Activated T-cell treated with anti-CD3 and anti-CD28 coated beads for 24 hours (primary cell): ENCODE measurements around the gene RAPGEF1.

Source experiments
- DNase-seq: peaks from one replicate; pipeline ENCODE4 v3.0.0-alpha.2; 2020; ENCODE audit warnings: low read depth

RAPGEF1 gene

DNA sequence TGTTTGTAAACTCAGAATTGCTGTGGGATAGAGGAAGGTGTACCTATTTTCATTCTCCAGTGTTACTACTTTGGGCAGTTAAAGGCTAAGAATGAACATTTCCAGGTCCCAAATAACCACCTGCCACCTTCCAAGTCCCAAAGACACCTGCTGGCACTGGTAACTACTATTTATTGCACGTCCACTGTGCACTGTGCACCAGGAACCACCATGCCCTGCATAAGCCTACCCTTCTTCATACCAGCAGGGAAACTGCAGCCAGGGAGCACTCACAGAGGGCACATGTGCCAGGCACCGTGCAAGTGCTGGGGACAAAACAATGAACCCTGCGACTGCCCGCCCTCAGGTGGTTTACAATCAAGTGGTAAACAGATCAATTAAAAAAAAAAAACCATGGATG is 34.9 kb downstream of the RAPGEF1 start:
- no peak for DNase-seq

DNA sequence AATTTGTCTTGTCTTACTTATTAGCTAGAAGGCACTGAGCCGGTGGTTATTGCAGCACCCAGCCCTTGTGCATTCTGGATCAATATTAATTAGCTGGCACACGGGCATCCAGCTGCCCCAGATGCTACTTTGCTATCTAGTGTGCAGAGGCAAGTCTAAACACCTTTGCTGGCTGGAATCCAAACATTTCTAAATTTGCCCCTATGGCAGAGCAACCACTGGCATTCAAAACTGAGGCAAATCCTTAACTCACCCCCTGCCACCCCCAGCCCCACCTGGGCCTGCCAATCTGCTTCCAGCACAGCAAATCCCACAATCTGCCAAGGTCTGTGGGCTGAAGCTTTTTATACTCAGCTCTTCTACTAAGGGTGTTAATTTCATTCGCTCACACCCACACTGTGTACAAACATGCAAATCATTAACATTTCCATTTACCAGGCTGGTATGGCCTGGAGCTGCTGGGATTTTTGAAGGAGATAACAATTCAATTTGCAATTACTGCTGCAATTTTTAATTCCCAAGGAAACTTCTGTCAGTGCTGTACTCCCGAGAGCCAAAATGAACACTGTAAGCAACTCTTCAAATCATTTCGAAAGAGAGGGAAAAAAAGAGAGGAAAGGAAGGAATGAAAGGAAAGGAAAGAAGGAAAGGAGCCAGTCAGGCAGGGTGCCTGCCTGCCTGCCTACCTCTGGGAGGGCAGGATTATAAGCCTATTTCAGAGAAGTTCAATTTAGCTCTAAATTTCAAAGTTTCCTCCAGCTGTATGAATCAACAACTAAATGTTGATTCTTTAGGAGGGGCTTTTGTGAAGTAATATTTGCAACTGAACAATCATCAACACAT is 35.5 kb downstream of the RAPGEF1 start:
- no peak for DNase-seq

DNA sequence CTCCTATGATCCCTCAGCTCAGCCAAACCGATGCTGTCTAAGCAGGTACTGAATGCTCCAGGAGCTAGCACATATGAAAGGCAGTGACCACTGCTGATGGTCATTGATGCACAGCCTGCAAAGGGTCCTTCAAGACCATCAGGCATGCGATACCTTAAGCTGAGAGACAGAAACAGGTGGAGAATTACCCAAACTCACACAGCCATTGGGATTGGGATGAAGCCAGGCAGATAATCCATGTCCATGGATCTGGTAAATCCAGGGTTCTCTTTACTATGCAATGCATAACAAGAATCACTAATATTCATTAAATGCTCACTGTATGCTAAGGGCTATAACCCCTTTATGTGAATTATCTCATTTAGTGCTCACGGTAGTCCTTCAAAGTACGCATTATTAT is 36.2 kb downstream of the RAPGEF1 start:
- DNase-seq, result no peak

DNA sequence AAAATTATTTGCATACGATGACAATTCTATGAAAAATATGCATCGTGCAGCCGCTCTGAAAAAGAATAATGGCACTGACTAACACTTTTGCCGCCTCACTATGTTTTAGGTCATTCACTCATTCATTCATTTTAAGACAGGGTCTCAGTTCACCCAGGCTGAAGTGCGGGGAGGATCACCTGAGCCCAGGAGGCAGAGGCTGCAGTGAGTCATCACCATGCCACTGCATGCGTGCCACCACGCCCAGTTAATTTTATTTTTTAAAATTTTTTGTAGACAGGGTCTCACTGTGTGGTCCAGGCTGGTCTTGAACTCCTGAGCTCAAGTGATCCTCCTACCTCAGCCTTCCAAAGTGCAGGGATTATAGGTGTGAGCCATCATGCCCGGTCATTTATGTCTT is 37.0 kb downstream of the RAPGEF1 start:
- no peak for DNase-seq

DNA sequence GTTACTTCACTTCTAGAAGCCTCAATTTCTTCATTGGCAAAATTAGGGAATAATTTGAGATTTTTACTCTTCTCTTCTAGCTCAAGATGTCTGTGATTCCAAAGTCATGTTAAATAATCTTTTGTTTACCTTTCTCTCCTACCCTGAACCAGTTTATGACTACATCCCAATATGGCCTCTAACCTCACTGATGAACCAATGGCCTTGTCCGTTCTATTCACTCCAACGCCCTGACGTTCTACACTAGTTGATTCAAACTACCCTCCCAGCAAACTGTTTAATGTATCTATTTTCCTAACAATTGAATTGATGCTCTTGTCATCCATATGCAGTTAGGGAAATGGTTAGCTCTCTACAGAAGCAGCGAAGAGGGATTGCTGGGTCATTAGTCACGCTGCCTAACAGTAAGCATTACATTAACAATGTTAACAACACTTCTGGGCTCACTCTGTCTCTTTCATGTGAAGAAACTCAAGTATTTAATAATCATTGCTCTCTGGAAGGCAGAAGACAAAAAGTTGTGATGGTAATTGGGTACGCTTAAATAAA is 38.0 kb downstream of the RAPGEF1 start:
- DNase-seq, result no peak

DNA sequence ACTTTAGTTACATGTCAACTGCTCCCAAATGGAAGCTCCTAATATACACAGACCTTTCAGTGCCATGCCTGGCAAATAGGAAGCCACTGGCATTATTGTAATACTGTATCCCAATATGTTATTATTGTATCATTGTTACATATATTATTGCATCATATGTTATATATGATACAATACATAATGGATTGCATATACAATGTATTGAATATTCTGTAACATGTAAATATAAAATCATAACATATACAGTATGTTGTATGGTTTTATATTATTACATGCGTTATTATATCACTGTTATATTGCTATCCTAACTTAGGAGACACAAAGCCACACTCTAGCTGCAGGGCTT is 38.5 kb downstream of the RAPGEF1 start:
- no peak for DNase-seq

DNA sequence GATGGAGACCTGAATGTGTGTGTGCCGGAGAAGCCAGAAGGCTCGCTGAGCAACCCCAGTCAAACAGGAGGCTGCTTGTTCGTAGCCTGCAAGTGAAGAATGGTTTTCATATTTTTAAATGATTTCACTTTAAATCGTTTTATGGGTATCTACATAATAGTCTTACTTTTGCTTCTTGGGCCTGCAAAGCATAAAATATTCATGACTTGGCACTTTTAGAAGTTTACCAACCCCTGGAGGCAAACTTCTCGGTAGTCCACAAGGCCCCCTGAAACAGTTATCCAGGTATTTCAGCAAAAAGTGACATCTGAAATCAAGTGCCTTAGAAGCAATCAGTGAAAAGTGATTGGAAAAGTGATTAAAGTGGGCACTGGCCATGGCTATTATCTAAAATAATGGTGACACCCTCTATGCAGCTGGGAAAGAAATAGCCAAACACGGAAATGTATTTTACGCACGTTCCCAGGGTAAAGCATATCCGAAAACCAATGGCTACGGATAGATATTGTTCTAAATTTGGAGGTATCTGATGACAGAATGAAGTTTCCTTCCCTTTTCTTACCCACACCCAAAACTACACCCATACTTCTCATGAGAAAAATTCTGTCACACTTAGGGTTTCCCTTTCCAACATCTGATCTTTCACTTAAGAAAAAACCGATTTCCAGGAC is 39.0 kb downstream of the RAPGEF1 start:
- no peak for DNase-seq

DNA sequence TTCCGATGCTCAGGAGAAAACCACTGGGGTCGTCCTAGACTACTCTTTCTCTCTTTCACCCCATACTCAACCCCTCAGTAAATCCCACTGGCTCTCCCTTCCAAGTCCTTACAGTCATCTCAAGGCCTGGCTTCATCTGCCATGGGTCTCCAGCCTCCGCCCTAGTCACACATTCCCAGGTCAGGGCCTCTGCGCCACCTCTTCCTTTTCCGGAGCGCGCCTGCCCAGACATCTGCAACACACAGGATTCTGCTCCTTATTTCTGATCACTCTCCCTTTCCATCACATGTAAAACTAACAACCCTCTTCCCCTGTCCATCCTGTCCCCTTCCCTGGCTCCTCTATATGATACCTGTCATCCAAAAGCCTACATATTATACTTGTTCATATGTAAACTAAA is 39.8 kb downstream of the RAPGEF1 start:
- no peak for DNase-seq

DNA sequence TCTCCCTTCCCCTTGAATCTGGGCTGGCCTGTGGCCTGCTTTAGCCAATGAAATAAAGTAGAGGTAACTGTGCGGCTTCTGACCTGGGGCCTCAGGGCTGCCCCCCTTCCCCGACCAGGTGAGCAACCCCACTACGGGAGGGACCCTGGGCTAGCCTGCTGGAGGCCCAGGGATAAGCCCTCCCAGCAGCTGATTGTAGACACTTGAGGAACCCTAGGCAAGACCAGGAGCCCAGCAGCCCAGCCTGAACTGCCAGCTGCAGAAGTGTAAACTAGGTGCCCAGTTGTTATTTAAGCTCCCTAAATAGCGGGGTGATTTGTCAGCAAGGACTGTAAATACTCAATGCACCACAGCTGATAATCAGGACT is 41.3 kb downstream of the RAPGEF1 start:
- DNase-seq, result no peak

DNA sequence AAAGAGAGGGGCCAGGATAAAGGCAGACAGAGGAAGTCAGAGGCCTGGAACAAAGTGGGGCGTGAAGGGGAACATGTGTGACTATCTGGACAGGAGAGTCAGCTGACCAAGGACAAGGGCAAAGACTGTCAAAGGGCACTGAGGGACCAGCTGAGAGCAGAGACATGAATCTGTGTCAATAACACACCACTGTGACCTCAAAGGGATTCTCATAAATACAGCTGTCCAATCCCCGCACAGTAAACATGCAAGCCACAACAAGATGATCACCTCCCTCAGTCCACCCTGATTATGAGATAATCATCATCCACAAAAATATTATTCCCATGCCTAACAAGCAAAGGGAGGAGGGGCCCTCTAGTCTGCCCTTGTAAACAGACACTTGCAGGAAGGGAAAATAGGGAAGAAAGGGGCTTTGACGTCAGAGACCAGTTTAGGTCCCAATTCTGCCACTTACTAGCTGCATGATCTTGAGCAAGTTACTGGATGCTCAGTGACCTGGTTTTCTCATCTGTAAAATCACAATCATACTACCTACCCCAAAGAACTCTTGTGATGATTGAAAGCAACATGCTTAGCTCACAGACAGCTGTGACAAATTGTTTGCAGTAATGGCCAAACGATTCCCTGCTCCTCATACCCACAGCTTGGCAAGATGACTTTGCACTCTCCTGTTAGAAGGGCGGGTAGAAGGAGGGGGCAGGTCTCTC is 41.8 kb downstream of the RAPGEF1 start:
- no peak for DNase-seq

DNA sequence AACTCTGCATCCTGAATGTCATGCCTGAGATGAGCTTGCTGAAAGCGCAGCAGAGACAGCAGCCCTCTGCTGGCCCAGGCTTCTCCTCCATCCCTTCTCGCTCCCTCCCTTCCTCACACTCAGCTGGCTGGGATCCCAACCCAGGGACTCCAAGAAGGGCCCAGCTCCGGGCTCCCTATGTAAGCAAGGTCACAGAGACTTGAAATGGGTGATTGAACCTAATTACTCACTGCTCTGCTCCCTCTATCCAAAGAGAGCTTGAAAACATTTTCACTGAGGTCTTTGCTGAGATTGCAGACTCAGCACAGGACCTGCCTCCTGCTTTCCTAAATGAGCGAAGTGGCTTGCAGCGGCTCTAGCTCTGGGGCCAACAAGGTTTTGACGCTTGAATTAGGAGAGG is 42.8 kb downstream of the RAPGEF1 start:
- DNase-seq, result no peak

DNA sequence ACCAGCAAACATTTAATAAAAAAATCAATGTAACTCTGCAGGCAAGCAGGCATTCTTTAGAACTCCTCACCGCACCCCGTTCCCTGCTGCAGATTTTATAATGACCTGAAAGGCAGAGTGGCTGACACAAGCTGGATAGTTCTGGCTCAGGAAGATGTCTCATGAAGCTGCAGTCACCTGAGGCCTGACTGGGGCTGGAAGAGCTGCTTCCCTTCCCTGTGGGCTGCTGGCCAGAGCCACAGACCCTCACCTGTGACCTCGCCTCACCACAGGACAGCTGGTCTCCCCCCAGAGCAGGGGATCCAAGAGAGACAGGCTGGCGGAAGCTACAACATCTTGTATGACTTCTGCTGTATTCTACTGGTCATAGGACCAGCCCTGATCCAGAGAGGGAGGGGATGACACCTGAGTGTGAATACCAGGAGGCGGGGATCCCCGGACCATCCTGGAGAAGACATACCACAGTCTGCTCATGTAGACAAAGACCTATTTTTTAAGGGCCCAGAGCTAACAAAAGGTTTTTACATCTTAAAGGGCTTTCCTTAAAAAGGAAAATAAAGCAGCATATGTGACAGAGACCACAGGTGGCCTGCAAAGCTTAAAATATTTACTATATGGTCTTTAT is 43.9 kb downstream of the RAPGEF1 start:
- DNase-seq, result no peak

DNA sequence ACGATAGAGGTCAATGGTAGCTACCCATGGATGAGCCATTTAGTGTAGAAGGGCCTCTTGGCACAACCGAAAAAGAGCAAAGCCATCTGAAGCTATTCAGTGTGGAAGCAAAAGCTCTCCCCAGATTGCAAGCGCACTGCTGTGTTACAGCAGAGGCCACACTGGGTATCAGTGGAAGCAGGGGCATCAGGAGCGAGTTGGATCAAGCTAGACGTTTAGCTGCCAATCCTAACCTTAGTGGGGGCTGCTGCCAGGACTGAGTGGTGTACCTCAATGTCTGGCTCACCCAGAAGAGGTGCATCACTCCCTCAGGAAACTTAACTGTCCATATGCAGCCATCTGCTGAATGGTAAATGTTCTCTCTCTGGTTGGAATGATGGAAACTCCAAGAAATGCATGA is 44.5 kb downstream of the RAPGEF1 start:
- no peak for DNase-seq

DNA sequence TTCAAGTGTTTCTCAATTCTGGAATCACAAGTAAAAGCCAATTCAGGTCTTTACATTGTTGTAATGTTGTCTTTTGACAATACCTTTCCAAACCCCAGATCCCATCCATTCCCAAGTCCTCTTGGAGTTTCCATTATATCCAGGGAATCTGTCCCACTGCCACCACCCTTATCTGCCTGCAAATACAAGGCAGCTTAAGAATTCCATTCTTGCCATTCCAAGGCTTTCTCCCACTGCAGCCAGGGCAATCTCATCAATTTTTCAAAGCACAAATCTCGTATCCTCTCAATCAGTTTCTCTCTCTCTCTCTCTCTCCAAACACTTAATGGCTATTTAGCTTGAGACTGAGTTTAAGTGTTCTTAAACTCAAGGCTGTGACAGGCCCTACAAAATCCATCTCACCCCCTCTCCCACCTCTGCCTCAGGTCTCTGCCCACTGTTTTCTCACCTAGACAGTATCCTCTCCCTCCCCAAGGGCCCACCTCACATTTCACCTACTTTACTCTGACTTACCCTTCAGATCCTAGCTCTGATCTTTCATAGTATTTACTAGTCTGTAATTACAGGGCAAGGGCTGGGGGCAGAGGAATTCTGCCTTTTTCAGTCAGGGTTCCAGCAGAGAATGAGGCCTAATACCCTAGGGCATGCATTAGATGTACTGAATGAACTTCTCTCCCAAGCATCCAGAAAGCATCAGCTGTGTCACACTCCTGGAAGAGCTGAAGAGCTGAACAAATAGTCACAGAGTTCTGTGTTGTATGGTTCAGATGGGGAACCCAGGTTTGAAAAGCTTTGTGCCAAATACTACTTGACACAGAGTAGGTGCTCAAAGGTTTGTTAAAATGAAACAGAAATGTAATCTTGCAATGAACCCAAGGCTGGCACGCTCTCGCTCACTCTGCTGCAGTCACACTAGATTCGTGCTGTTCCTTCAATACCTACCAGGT is 46.0 kb downstream of the RAPGEF1 start:
- DNase-seq, result no peak

DNA sequence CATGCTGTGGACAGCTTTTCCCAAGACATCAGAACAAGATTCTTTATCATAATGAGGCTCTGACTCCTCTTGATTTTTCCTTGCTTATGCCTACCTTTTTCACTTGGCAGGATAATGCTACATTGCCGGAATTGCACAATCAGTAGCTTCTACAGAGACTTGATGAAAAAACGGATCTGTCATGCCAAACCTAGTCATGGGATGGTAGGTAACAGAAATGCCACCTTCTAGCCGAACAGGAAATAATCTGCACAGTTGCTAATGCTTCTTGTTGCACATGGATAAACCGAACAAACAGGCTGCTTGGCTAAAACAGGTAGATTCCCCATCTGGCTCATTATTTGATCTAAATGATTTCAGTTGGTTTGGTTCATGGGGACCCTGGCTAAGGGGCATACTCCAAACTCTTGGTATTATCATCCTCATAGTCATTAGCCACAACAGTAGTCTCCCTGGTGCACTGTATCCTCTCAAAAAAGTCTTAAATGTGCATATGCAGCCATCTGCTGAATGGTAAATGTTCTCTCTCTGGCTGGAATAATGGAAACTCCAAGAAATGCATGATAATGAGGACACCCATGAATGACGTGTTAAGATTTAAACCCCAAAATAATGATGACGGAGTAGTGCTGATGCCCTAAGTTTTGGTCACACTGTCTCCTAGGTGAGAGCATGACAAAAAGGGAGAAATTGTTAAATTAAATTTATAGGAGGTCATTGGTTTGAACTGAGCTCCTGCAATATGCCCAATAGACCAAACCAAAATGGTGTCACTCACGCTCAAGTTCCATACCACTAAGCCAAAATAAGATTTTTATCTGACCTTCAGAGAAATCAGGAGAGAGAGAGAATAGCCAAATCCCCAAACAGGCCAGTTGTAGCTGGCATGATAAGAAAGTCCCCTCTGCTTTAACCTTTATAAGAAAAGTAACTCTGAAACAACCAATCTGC is 47.0 kb downstream of the RAPGEF1 start:
- DNase-seq, result no peak

DNA sequence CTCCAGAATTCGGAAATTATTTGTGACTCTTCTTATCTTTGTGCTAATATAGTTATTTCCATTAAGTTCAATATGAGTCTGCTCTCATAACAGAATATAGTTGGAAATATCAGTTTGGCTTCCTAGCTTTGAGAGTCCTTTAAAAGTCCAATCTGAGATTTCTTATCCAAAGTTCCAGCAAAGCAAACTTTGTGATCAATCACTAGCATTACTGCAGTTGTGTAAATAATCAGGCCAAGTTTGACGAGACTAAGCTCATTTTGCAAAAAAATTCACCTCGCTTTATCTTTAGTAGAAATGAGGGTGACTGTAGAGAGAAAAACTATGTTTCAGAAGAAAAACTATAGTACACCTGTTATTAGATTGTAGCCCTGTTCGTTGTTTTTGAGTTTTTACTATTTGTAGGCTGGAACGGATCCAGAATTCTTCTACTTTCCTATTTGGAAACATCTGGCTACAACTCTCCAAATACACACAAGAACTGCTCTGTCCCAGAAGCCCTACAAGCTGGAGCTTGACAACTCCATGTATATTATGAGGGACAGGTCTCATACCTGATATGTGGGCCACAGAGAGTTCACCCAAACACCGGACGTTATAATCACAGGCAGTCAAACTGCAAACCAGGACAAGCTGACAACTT is 47.8 kb downstream of the RAPGEF1 start:
- DNase-seq, result no peak

DNA sequence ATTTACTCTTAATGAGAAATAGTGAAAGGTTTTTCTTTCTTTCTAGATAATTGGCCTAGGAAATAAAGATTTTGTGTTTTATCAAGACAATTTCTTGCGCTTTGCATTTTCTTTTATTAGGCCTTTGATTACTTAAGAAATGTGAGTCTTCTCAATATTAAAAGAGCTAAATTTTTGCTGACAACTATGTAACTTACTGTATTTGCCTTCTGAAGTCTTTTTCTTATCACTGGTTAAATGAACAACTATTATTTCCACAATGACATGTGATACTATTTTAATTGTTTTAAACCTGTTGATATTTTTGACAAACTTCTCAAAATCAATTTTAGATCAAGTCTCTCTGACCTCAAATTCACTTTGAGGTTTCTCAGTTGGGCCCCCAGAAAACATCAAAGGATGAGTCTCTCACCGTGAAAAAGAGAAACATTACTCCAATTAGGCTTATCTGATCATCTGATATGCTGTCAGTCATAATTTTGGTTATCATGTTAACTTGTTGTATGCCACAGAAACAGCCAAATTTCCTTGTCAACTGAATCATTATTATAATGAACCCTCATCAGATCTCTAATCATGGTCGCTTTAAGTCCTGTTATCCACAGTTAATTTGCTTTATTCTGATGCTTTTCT is 48.8 kb downstream of the RAPGEF1 start:
- DNase-seq, result no peak

DNA sequence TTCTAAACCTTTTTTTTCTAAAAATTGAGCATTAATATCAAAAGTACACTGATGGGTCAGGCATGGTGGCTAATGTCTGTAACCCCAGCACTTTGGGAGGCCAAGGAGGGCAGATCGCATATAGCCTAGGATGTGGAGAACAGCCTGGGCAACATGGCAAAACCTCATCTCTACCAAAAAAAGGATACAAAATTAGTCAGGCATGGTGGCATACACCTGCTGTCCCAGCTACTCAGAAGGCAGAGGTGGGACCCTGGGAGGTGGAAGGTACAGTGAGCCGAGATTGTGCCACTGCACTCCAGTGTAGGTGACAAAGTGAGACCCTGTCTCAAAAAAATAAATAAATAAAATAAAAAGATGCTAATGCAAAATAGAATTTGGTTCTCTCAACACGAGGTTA is 49.4 kb downstream of the RAPGEF1 start:
- DNase-seq, result no peak

DNA sequence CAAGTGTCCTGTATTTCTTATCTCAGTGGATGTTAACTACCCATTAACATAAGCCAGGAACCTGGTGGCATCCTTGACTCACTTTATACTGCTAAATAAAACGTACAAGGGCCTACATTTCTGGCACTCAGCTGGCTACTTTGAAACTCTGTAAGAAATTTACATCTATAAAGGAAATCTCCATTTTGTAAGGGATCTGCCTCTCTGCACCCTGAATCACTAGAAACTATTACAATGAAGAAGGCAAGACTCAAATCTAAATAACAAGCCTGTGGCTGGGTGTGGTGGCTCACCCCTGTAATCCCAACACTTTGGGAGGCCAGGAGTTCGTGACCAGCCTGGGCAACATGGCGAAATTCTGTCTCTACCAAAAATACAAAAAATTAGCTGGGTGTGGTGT is 51.5 kb downstream of the RAPGEF1 start:
- DNase-seq, result no peak
